ENCODE measurements around the gene MATN4. TPM values are rescaled to one million over a fixed set of nuclear protein-coding genes. Genes with fewer than 3 reads are reported as not detected.

MATN4 gene
- total RNA-seq, 1 donor = not detected

GRCh38 chr20:45311589-45312211 is 3.6 kb upstream of the MATN4 start:
- Histone ChIP-seq H3K4me3 (ENCODE audit: low read length) (no peak overlapping the region), H3K27me3 (ENCODE audit: insufficient read depth, low read length) (peaks cover 13% of the 10 kb centered on the region), H3K4me1 (ENCODE audit: insufficient read depth, low read length) (no peaks in the 10 kb centered on the region), H3K9me3 (ENCODE audit: low read depth, low read length) (no peaks in the 10 kb centered on the region)

- Histone ChIP-seq H3K27me3 (ENCODE audit: insufficient read depth, low read length) (peaks cover 8% of the 10 kb centered on the region), H3K4me1 (ENCODE audit: insufficient read depth, low read length) (no peaks in the 10 kb centered on the region)
Measured at GRCh38 chr20:45309075-45309474, 976 bp upstream of the MATN4 start.

GRCh38 chr20:45307076-45307640 is 941 bp downstream of the MATN4 start:
- H3K4me3 ChIP-seq (ENCODE audit: low read length) = no peak overlapping the region
- H3K4me1 ChIP-seq (ENCODE audit: insufficient read depth, low read length) = no peaks in the 10 kb centered on the region
- peaks cover 5% of the 10 kb centered on the region for H3K27me3 ChIP-seq (ENCODE audit: insufficient read depth, low read length)
- no peaks in the 10 kb centered on the region for H3K9me3 ChIP-seq (ENCODE audit: low read depth, low read length)

More at GRCh38 chr20:45309075-45309474, 976 bp upstream of the MATN4 start:
- no peaks in the 10 kb centered on the region for H3K9me3 ChIP-seq (ENCODE audit: low read depth, low read length)
- H3K4me3 ChIP-seq (ENCODE audit: low read length) = no peak overlapping the region

- H3K27me3 ChIP-seq (ENCODE audit: insufficient read depth, low read length) = peaks cover 5% of the 10 kb centered on the region
Measured at GRCh38 chr20:45306431-45306982, 1.6 kb downstream of the MATN4 start, which contains the start of gene RBPJL. Gene RBPJL (plus strand): TSS chr20:45306840. CDS start chr20:45306923, 83 bp downstream.

GRCh38 chr20:45305262-45305661 is 2.8 kb downstream of the MATN4 start:
- H3K27me3 ChIP-seq (ENCODE audit: insufficient read depth, low read length) = peaks cover 5% of the 10 kb centered on the region
- no peaks in the 10 kb centered on the region for H3K9me3 ChIP-seq (ENCODE audit: low read depth, low read length)
- H3K4me1 ChIP-seq (ENCODE audit: insufficient read depth, low read length) = no peaks in the 10 kb centered on the region
- no peak overlapping the region for H3K4me3 ChIP-seq (ENCODE audit: low read length)

More at GRCh38 chr20:45306431-45306982, 1.6 kb downstream of the MATN4 start, which contains the start of gene RBPJL:
- H3K4me3 ChIP-seq (ENCODE audit: low read length) = no peak within 1 kb of the TSS
- no peaks in the 10 kb centered on the region for H3K4me1 ChIP-seq (ENCODE audit: insufficient read depth, low read length)
- H3K9me3 ChIP-seq (ENCODE audit: low read depth, low read length) = no peaks in the 10 kb centered on the region

- H3K4me3 ChIP-seq (ENCODE audit: low read length) = no peak overlapping the region
- H3K9me3 ChIP-seq (ENCODE audit: low read depth, low read length) = no peaks in the 10 kb centered on the region
- no peaks in the 10 kb centered on the region for H3K4me1 ChIP-seq (ENCODE audit: insufficient read depth, low read length)
- peaks cover 5% of the 10 kb centered on the region for H3K27me3 ChIP-seq (ENCODE audit: insufficient read depth, low read length)
Measured at GRCh38 chr20:45304464-45304999, 3.6 kb downstream of the MATN4 start.

GRCh38 chr20:45303586-45304463 is 4.3 kb downstream of the MATN4 start:
- peaks cover 5% of the 10 kb centered on the region for H3K27me3 ChIP-seq (ENCODE audit: insufficient read depth, low read length)
- no peaks in the 10 kb centered on the region for H3K4me1 ChIP-seq (ENCODE audit: insufficient read depth, low read length)
- H3K4me3 ChIP-seq (ENCODE audit: low read length) = no peak overlapping the region
- H3K9me3 ChIP-seq (ENCODE audit: low read depth, low read length) = no peaks in the 10 kb centered on the region

GRCh38 chr20:45301824-45302271 is 6.3 kb downstream of the MATN4 start:
- Histone ChIP-seq H3K9me3 (ENCODE audit: low read depth, low read length) (no peaks in the 10 kb centered on the region), H3K4me3 (ENCODE audit: low read length) (no peak overlapping the region), H3K4me1 (ENCODE audit: insufficient read depth, low read length) (no peaks in the 10 kb centered on the region), H3K27me3 (ENCODE audit: insufficient read depth, low read length) (peaks cover 5% of the 10 kb centered on the region)

GRCh38 chr20:45300961-45301360 is 7.1 kb downstream of the MATN4 start:
- Histone ChIP-seq H3K4me1 (ENCODE audit: insufficient read depth, low read length) (no peaks in the 10 kb centered on the region), H3K9me3 (ENCODE audit: low read depth, low read length) (no peaks in the 10 kb centered on the region), H3K4me3 (ENCODE audit: low read length) (no peak overlapping the region), H3K27me3 (ENCODE audit: insufficient read depth, low read length) (no peaks in the 10 kb centered on the region)

GRCh38 chr20:45299786-45300185 is 8.3 kb downstream of the MATN4 start:
- no peaks in the 10 kb centered on the region for H3K4me1 ChIP-seq (ENCODE audit: insufficient read depth, low read length)
- no peak overlapping the region for H3K4me3 ChIP-seq (ENCODE audit: low read length)
- H3K9me3 ChIP-seq (ENCODE audit: low read depth, low read length) = no peaks in the 10 kb centered on the region
- H3K27me3 ChIP-seq (ENCODE audit: insufficient read depth, low read length) = peaks cover under 1% of the 10 kb centered on the region

GRCh38 chr20:45297786-45298497 is 10.2 kb downstream of the MATN4 start:
- Histone ChIP-seq H3K4me3 (ENCODE audit: low read length) (no peak overlapping the region), H3K9me3 (ENCODE audit: low read depth, low read length) (no peaks in the 10 kb centered on the region), H3K27me3 (ENCODE audit: insufficient read depth, low read length) (peaks cover 12% of the 10 kb centered on the region), H3K4me1 (ENCODE audit: insufficient read depth, low read length) (peaks cover 12% of the 10 kb centered on the region)

- peaks cover 18% of the 10 kb centered on the region for H3K27me3 ChIP-seq (ENCODE audit: insufficient read depth, low read length)
- no peak overlapping the region for H3K4me3 ChIP-seq (ENCODE audit: low read length)
- peaks cover 19% of the 10 kb centered on the region for H3K4me1 ChIP-seq (ENCODE audit: insufficient read depth, low read length)
- H3K9me3 ChIP-seq (ENCODE audit: low read depth, low read length) = no peaks in the 10 kb centered on the region
Measured at GRCh38 chr20:45294659-45295058, 13.4 kb downstream of the MATN4 start.

GRCh38 chr20:45294003-45294368 is 14.1 kb downstream of the MATN4 start:
- Histone ChIP-seq H3K9me3 (ENCODE audit: low read depth, low read length) (no peaks in the 10 kb centered on the region), H3K4me3 (ENCODE audit: low read length) (no peak overlapping the region), H3K27me3 (ENCODE audit: insufficient read depth, low read length) (peaks cover 18% of the 10 kb centered on the region), H3K4me1 (ENCODE audit: insufficient read depth, low read length) (peaks cover 19% of the 10 kb centered on the region)
